GM12873 (cell line): Measurements from ENCODE around the gene SLC24A4.

Source experiments
- CTCF ChIP-seq: IDR thresholded peaks from 2 replicates; pipeline ENCODE4 v1.5.1; 2012; ENCODE audit warnings: low read depth, mild to moderate bottlenecking, moderate library complexity, low read length, control low read depth; ENCODE audit not compliant: insufficient read depth; ENCODE audit errors: missing control alignments

SLC24A4 gene

DNA sequence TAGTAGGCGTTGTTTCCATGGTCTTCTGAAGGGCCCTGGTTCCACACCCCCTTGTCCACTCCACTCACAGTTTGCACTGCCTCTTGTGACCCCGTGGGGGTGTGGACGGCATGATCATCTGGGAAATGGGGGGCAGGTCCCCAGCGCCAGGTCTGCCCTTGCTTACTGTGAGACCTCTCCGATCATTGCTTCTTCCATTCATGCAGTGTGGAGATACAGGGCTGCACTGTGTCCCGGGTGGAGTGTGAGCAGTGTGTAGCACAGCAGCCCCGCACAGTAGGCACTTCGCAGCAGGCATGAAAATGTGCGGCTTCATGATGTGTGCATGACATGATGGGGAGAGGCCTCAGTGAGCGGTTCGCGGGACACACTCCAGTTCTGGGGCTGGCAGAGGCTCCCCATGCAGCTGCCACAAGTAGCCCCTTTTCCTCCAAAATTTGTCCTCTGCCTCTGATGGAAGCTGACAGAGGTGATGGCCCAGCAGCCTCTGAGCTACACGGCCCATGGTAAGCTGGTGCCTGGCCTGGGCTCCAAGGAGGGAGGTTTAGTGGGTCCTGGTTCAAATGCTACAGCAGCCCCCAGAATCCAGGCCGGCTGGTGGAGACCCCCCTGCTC is 205.6 kb downstream of the SLC24A4 start:
- no peak for TF ChIP-seq CTCF

- TF ChIP-seq CTCF, result no peak
Observed at GRCh38 chr14:92529903-92530302, 206.9 kb downstream of the SLC24A4 start.

DNA sequence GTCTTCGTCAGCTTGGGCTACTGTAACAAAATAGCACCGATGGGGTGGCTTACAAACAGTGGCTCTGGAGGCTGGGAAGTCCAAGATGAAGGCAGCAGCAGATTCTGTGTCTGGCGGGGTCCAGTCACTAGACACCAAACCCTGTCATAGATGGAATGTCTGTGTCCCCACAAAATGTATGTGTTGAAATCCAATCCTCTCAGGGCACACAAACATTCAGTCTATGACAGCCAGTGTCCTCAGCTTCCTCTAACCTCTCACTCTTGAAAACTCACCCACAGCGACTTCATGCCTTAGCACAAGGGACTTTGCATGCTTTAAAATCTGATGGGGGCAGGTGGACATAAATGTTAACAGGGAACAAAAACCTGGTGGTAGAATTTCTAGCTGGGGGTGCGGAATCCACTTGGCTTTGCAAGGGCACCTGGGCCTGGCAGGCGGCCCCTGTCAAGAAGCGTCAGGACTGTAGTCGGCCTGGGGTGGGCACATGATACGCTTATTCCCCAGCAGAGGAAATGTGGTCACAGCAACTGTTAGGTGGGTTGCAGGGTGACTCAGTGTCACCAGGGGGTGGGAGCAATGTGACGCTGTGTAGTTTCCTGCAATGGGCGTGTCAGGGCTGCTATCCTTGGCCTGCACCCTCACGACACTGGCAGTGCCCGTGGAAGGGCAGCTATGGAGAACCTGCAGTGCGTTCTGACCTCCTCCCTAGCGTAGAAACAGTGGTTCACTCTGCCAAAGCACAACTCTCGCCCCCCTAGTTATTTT is 208.3 kb downstream of the SLC24A4 start:
- TF ChIP-seq CTCF, result no peak

DNA sequence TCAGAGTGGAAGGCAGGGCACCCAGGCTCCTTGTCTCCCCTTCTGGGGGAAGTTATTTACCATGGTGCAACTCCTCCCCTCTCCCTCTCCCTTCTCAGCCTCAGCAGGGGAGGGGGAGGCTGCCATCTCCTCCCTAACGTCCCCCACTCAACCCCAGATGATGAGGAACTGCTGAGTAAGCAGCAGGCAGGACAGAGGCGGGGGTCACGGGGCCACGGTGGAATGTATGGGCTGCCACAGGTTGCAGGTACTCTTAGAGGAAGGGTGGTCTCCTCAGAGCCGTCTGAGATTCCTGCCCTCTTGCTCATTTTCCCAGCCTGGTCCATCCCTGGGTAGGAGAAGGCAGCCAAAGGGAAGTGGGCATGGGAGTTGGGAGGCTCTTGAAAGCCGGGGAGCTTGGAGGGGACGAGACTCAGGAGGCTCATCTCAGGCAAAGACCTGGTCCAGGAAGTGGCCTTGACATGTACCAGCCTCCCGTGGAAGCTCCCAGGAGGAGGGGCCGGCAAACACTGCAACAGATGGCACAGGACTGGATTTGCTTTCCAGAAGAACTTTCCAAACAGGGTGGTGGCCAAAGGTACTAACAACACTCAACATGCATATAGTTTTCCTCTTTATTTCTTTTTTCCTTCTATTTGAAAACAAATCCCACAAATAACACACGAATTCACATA is 209.7 kb downstream of the SLC24A4 start:
- TF ChIP-seq CTCF, result no peak

DNA sequence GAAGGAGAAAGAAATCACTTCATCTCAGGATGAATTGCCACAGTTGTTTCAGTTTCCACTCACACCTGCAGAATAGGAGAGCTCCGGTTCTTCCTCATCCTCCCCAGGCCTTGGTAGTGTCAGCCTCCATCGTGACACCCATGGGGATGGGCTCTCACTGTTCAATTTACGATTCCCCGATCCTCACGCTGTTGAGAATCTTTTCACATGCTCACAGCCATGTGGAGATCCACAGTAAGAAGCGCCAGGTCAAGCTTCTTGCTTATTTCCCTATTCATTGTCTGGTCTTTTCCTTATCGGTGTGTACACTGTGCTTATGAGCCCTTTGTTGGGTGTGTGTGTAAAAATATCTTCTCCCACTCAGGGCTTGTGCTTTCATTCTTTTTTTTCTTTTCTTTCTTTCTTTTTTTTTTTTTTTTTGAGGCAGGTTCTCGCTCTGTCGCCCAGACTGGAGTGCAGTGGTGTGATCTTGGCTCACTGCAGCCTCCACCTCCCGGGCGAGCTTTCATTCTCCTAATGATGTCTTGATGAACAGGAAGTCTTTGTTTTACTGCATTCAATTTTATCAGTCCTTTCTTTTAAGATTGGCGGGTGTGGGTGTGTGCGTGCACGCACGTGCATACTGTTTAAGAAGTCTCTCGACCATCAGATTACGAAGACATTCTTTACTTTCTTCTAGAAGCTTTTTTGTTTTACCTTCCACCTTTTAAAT is 212.1 kb downstream of the SLC24A4 start:
- no peak for TF ChIP-seq CTCF

GRCh38 chr14:92538412-92538985 is 215.5 kb downstream of the SLC24A4 start:
- TF ChIP-seq CTCF, result no peak
